GM18909 (cell line): ENCODE measurements around the gene PCAT7.
"Not testable (repeated sequence)": the region's sequence is repeated elsewhere in the genome, so short reads cannot be mapped to it uniquely, and the experiment has no call there.

Experiments used
- ATAC-seq: cut with Tn5 transposase; IDR thresholded peaks from one replicate; pipeline ENCODE4 v1.9.1; 2021; ENCODE audit warnings: mild to moderate bottlenecking; ENCODE audit not compliant: unreplicated experiment, poor library complexity

The PCAT7 gene

GRCh38 chr9:94554439-94555331 is at the start of gene PCAT7:
TSS of gene PCAT7 (plus strand) at chr9:94555083.
- ATAC-seq = no peak

GRCh38 chr9:94506370-94506769 is 48.5 kb upstream of the PCAT7 start:
- ATAC-seq = not testable (repeated sequence)

- no peak for ATAC-seq
Measured at GRCh38 chr9:94507531-94508258, 47.2 kb upstream of the PCAT7 start.

GRCh38 chr9:94511134-94511954 is 43.5 kb upstream of the PCAT7 start:
- ATAC-seq = no peak

GRCh38 chr9:94511955-94512265 is 43.0 kb upstream of the PCAT7 start:
- ATAC-seq = no peak

GRCh38 chr9:94514722-94515121 is 40.2 kb upstream of the PCAT7 start:
- no peak for ATAC-seq

GRCh38 chr9:94517254-94517653 is 37.6 kb upstream of the PCAT7 start:
- no peak for ATAC-seq

- no peak for ATAC-seq
Measured at GRCh38 chr9:94525396-94526035, 29.4 kb upstream of the PCAT7 start.

GRCh38 chr9:94526271-94526670 is 28.6 kb upstream of the PCAT7 start:
- no peak for ATAC-seq

GRCh38 chr9:94526951-94527350 is 27.9 kb upstream of the PCAT7 start:
- no peak for ATAC-seq

- no peak for ATAC-seq
Measured at GRCh38 chr9:94528886-94529285, 26.0 kb upstream of the PCAT7 start.

GRCh38 chr9:94533155-94533554 is 21.7 kb upstream of the PCAT7 start:
- no peak for ATAC-seq

GRCh38 chr9:94533601-94534000 is 21.3 kb upstream of the PCAT7 start:
- ATAC-seq = no peak

GRCh38 chr9:94534901-94535300 is 20.0 kb upstream of the PCAT7 start:
- no peak for ATAC-seq

- no peak for ATAC-seq
Measured at GRCh38 chr9:94538908-94539307, 16.0 kb upstream of the PCAT7 start.

GRCh38 chr9:94544335-94544734 is 10.5 kb upstream of the PCAT7 start:
- ATAC-seq = not testable (repeated sequence)

GRCh38 chr9:94545940-94546339 is 8.9 kb upstream of the PCAT7 start:
- no peak for ATAC-seq

GRCh38 chr9:94553029-94553938 is 1.6 kb upstream of the PCAT7 start:
- no peak for ATAC-seq

- no peak for ATAC-seq
Measured at GRCh38 chr9:94554078-94554438, 825 bp upstream of the PCAT7 start.
